Esophagus squamous epithelium (tissue), 4 donors: ENCODE measurements around the gene PVR.

Experiments
- CTCF ChIP-seq, 6 experiments: fragments of 450-650 bp in 4 of 6; fragments of 200-600 bp in 2 of 6; sonication (generic) in 2 of 6; IDR thresholded peaks; one replicate each; pipeline ENCODE4 v1.5.1; 2016 to 2019; ENCODE audit warnings: antibody characterized with exemption in 6 of 6, mild to moderate bottlenecking in 4 of 6, moderate library complexity in 4 of 6
- POLR2A ChIP-seq, 4 donors: fragments of 450-650 bp; IDR thresholded peaks; one replicate each; pipeline ENCODE4 v1.6.1; 2017; ENCODE audit warnings: antibody characterized with exemption in 4 of 4, mild to moderate bottlenecking in 4 of 4, moderate library complexity in 3 of 4

GRCh38 chr19:44663996-44664395, 20.3 kb downstream of the PVR start:
- TF ChIP-seq CTCF (IDR thresholded peaks at IDR 0.05) (no peak), POLR2A (IDR thresholded peaks at IDR 0.05) (no peak)
